Left lung (tissue), 10 donors: ENCODE measurements around the gene TRAF7. TPM values are rescaled to one million over a fixed set of nuclear protein-coding genes. Genes with fewer than 3 reads are reported as not detected.
A peak's percentile ranks its signal among the peaks of the same experiment; 100 is the strongest.

Experiments used
- ATAC-seq: fragments of 200-7000 bp; cut with Tn5 transposase; one replicate; pipeline ENCODE4 v1.9.1; 2020; ENCODE audit warnings: moderate library complexity
- DNase-seq, 4 donors: peaks; one replicate each; pipeline ENCODE4 v3.0.0-alpha.2; 2013 to 2020
- H3K27ac ChIP-seq, 2 donors: fragments of 200-600 bp; sonication (generic) in 1 of 2; one replicate each; pipeline versions ENCODE4 v1.5.0 to v1.8.0; 2020 to 2021
- H3K27me3 ChIP-seq, 2 donors: fragments of 200-600 bp; sonication (generic) in 1 of 2; one replicate each; pipeline versions ENCODE4 v1.5.0 to v1.8.0; 2020 to 2021
- H3K36me3 ChIP-seq, 2 donors: fragments of 200-600 bp; sonication (generic) in 1 of 2; one replicate each; pipeline versions ENCODE4 v1.5.0 to v1.8.0; 2020 to 2021
- H3K4me1 ChIP-seq, 2 donors: fragments of 200-600 bp; one replicate each; pipeline ENCODE4 v1.8.0; 2021
- H3K4me3 ChIP-seq, 2 donors: fragments of 200-600 bp; sonication (generic) in 1 of 2; one replicate each; pipeline versions ENCODE4 v1.5.0 to v1.8.0; 2020 to 2021; ENCODE audit warnings: mild to moderate bottlenecking in 1 of 2
- H3K9me3 ChIP-seq, 2 donors: fragments of 200-600 bp; sonication (generic) in 1 of 2; one replicate each; pipeline versions ENCODE4 v1.5.0 to v1.8.0; 2020 to 2021
- CTCF ChIP-seq, 2 donors: fragments of 200-600 bp; sonication (generic) in 1 of 2; IDR thresholded peaks; one replicate each; pipeline versions ENCODE4 v1.5.0 to v1.8.0; 2021; ENCODE audit warnings: antibody characterized with exemption in 2 of 2
- intact Hi-C, 2 donors: fragments of 100-400 bp; cut with DNase I; formaldehyde crosslinking; loops; one replicate each; pipeline versions ENCODE4 v1.11.2 to v1.14.2; 2022
- microRNA-seq, 2 donors: library from miRNA; unstranded; fragments of <30 nt; microRNA quantifications; one replicate each; pipeline ENCODE4, GENCODE V29; 2019
- polyA plus RNA-seq, 6 donors: library from polyadenylated mRNA; unstranded; fragments of 120-200 nt; gene quantifications; one replicate each; pipeline ENCODE4 v1.2.1, GENCODE V29; 2013; ENCODE audit not compliant: insufficient read length in 6 of 6
- total RNA-seq, 2 donors: library from RNA; stranded (reverse); fragmentation: NEBNext Ultra II Directional; extraction: Animal tissue kit (Norgen Biotek cat#: 25700); gene quantifications; one replicate each; pipeline ENCODE4 v1.2.1, GENCODE V29; 2021
- donor health status: DM: no; HTN: yes; CAD: no.
- donor health status: DM: no; HTN: no; CAD: no.

Gene TRAF7
- total and polyA plus RNA-seq, 8 donors: 48.6 to 88.1 (median 55.0) TPM

- Histone ChIP-seq H3K27ac (peak overlapping the region; percentile 75 to 94), H3K27me3 (no peaks in the 10 kb centered on the region), H3K9me3 (no peaks in the 10 kb centered on the region), H3K36me3 (peaks cover 0 to 12% of the 10 kb centered on the region in 2 donors), H3K4me1 (peaks cover 9 to 34% of the 10 kb centered on the region in 2 donors), H3K4me3 (peak overlapping the region; percentile 98 to 100)
- peak in 2 of 4 donors; percentile 38 to 61 for DNase-seq
- ATAC-seq: peak; percentile 73
- intact Hi-C loops: no loop called here
- TF ChIP-seq CTCF (IDR thresholded peaks at IDR 0.05): no peak
Measured at GRCh38 chr16:2223942-2224486, 68.4 kb downstream of the TRAF7 start.

DNA sequence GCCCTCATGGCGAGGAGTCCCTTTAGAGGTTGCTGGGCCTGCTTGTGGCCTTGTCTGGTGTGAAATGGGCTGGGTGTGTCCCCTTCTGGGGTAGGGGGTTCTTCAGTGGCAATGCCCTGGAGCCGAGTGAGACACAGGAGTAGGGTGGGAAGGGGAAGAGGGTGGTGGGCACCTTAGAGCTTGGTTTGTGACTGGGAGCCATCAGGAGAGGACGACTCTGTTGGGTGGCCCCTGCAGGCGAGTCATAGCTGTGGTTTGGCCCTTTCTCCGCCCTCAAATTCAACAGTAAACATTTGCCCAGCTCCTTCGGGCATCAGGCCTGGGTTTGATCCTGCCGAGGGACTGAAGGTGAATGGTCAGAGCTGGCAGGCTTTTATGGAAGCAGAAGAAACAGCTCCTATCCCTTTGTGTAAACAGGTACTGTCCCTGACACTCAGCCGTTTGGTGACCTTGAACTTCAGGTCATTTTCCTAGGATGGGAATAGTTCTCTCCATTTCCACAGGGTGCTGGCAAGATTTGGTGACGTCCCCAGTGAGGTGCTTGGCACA, 70.7 kb downstream of the TRAF7 start:
- H3K9me3 ChIP-seq: no peaks in the 10 kb centered on the region
- intact Hi-C loops: no loop called here
- ATAC-seq: no peak
- TF ChIP-seq CTCF (IDR thresholded peaks at IDR 0.05): no peak
- no peaks in the 10 kb centered on the region for H3K27me3 ChIP-seq
- DNase-seq: no peak
- H3K4me1 ChIP-seq: peaks cover 9 to 34% of the 10 kb centered on the region in 2 donors
- peaks cover 0 to 35% of the 10 kb centered on the region in 2 donors for H3K36me3 ChIP-seq
- H3K27ac ChIP-seq: no peak overlapping the region
- no peak overlapping the region for H3K4me3 ChIP-seq

DNA sequence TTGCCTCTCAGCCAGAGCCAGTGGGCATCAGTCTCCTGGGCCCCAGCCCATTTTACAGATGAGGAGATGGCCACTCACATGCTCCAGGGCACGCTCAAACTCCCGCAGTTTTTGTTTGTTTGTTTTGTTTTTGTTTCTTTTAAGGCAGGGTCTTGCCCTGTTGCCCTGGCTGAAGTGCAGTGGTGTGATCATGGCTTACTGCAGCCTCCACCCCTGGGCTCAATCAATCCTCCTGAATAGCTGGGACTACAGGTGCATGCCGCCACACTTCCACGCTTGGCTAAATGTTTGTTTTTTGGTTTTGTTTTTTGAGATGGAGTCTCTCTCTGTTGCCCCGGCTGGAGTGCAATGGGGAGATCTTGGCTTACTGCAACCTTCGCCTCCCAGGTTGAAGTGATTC, 71.3 kb downstream of the TRAF7 start:
- no peak for TF ChIP-seq CTCF (IDR thresholded peaks at IDR 0.05)
- Histone ChIP-seq H3K36me3 (peaks cover 0 to 41% of the 10 kb centered on the region in 2 donors), H3K27ac (no peak overlapping the region), H3K4me3 (no peak overlapping the region), H3K27me3 (no peaks in the 10 kb centered on the region), H3K9me3 (no peaks in the 10 kb centered on the region), H3K4me1 (peaks cover 9 to 34% of the 10 kb centered on the region in 2 donors)
- DNase-seq (no peak), ATAC-seq (no peak)
- intact Hi-C loops: no loop called here

Small RNA genes within 50 kb of the gene (microRNA-seq; reads per million reads assigned to microRNA genes)
- gene MIR3180-5 (0 reads per million in 2 donors), gene MIR4516 (0 reads per million in 2 donors), gene MIR6511B1 (0 reads per million in 2 donors)

Other genes with a start within 250 kb of the TRAF7 start
- gene HS3ST6, start 237.4 kb upstream of the TRAF7 start, total RNA-seq: 1 to 10 TPM in 1 of 2 donors, not detected in 1; 1.4 TPM
- gene HS3ST6, start 237.4 kb upstream of the TRAF7 start, polyA plus RNA-seq: under 1 TPM in 3 of 6 donors, not detected in 3; 0.13 to 0.21 (median 0.15) TPM
- 10 to 100 TPM; 26.1 to 66.7 TPM for gene MSRB1, start 212.6 kb upstream of the TRAF7 start, total RNA-seq
- 10 to 100 TPM in 5 of 6 donors, 1 to 10 TPM in 1; 9.8 to 15.5 (median 14.4) TPM for gene MSRB1, start 212.6 kb upstream of the TRAF7 start, polyA plus RNA-seq
- gene RPL3L, start 201.1 kb upstream of the TRAF7 start, total RNA-seq: under 1 TPM in 1 of 2 donors, not detected in 1; 0.13 TPM
- gene RPL3L, start 201.1 kb upstream of the TRAF7 start, polyA plus RNA-seq: under 1 TPM in 5 of 6 donors, not detected in 1; 0.11 to 0.20 (median 0.16) TPM
- 100 to 1,000 TPM in 1 of 2 donors, 10 to 100 TPM in 1; 97.8 to 102 TPM for gene NDUFB10, start 196.2 kb upstream of the TRAF7 start, total RNA-seq
- gene NDUFB10, start 196.2 kb upstream of the TRAF7 start, polyA plus RNA-seq: 10 to 100 TPM; 77.6 to 96.8 (median 90.0) TPM
- 1,000 to 10,000 TPM; 1,832 to 2,162 TPM for gene RPS2, start 191.0 kb upstream of the TRAF7 start, total RNA-seq
- gene RPS2, start 191.0 kb upstream of the TRAF7 start, polyA plus RNA-seq: 1,000 to 10,000 TPM; 2,190 to 2,607 (median 2,300) TPM
- gene RNF151, start 188.9 kb upstream of the TRAF7 start, total RNA-seq: not detected
- gene RNF151, start 188.9 kb upstream of the TRAF7 start, polyA plus RNA-seq: under 1 TPM in 1 of 6 donors, not detected in 5; 0.17 TPM
- 10 to 100 TPM; 25.8 to 30.9 TPM for gene TBL3, start 183.7 kb upstream of the TRAF7 start, total RNA-seq
- gene TBL3, start 183.7 kb upstream of the TRAF7 start, polyA plus RNA-seq: 10 to 100 TPM; 27.2 to 38.8 (median 31.8) TPM
- gene NOXO1, start 174.3 kb upstream of the TRAF7 start, total RNA-seq: 1 to 10 TPM; 4.4 to 5.6 TPM
- gene NOXO1, start 174.3 kb upstream of the TRAF7 start, polyA plus RNA-seq: under 1 TPM in 4 of 6 donors, not detected in 2; 0.30 to 0.78 (median 0.46) TPM
- 10 to 100 TPM; 25.8 to 26.1 TPM for gene GFER, start 171.6 kb upstream of the TRAF7 start, total RNA-seq
- gene GFER, start 171.6 kb upstream of the TRAF7 start, polyA plus RNA-seq: 10 to 100 TPM; 15.7 to 21.5 (median 19.1) TPM
- gene SYNGR3, start 165.8 kb upstream of the TRAF7 start, total RNA-seq: under 1 TPM; 0.31 to 0.32 TPM
- gene SYNGR3, start 165.8 kb upstream of the TRAF7 start, polyA plus RNA-seq: under 1 TPM; 0.21 to 0.93 (median 0.42) TPM
- gene ZNF598, start 146.0 kb upstream of the TRAF7 start, total RNA-seq: 10 to 100 TPM; 31.5 to 45.9 TPM
- gene ZNF598, start 146.0 kb upstream of the TRAF7 start, polyA plus RNA-seq: 10 to 100 TPM; 15.2 to 27.8 (median 20.9) TPM
- gene NPW, start 136.0 kb upstream of the TRAF7 start, total RNA-seq: 1 to 10 TPM in 1 of 2 donors, under 1 TPM in 1; 0.94 to 3.1 TPM
- gene NPW, start 136.0 kb upstream of the TRAF7 start, polyA plus RNA-seq: 1 to 10 TPM; 1.7 to 5.4 (median 2.7) TPM
- gene NHERF2, start 128.9 kb upstream of the TRAF7 start, total RNA-seq: 100 to 1,000 TPM; 186 to 349 TPM
- 100 to 1,000 TPM in 3 of 6 donors, 10 to 100 TPM in 3; 68.1 to 170 (median 103) TPM for gene NHERF2, start 128.9 kb upstream of the TRAF7 start, polyA plus RNA-seq
- 10 to 100 TPM; 19.4 to 29.8 TPM for gene NTHL1, start 107.9 kb upstream of the TRAF7 start, total RNA-seq
- gene NTHL1, start 107.9 kb upstream of the TRAF7 start, polyA plus RNA-seq: 10 to 100 TPM; 20.2 to 30.0 (median 25.8) TPM
- 100 to 1,000 TPM; 116 to 126 TPM for gene TSC2, start 107.8 kb upstream of the TRAF7 start, total RNA-seq
- gene TSC2, start 107.8 kb upstream of the TRAF7 start, polyA plus RNA-seq: 100 to 1,000 TPM; 116 to 166 (median 131) TPM
- gene PKD1, start 19.9 kb upstream of the TRAF7 start, total RNA-seq: 10 to 100 TPM; 63.2 to 73.5 TPM
- 100 to 1,000 TPM in 4 of 6 donors, 10 to 100 TPM in 2; 90.1 to 165 (median 116) TPM for gene PKD1, start 19.9 kb upstream of the TRAF7 start, polyA plus RNA-seq
- under 1 TPM; 0.73 to 0.84 TPM for gene RAB26, start 7.2 kb upstream of the TRAF7 start, total RNA-seq
- gene RAB26, start 7.2 kb upstream of the TRAF7 start, polyA plus RNA-seq: 1 to 10 TPM in 5 of 6 donors, under 1 TPM in 1; 0.91 to 1.9 (median 1.7) TPM
- gene CASKIN1, start 40.8 kb downstream of the TRAF7 start, total RNA-seq: under 1 TPM; 0.05 to 0.06 TPM
- gene CASKIN1, start 40.8 kb downstream of the TRAF7 start, polyA plus RNA-seq: under 1 TPM; 0.18 to 0.56 (median 0.42) TPM
- 10 to 100 TPM; 32.1 to 39.0 TPM for gene MLST8, start 49.7 kb downstream of the TRAF7 start, total RNA-seq
- gene MLST8, start 49.7 kb downstream of the TRAF7 start, polyA plus RNA-seq: 10 to 100 TPM; 29.8 to 40.3 (median 37.0) TPM
- 10 to 100 TPM in 1 of 2 donors, 1 to 10 TPM in 1; 6.7 to 15.3 TPM for gene BRICD5, start 55.1 kb downstream of the TRAF7 start, total RNA-seq
- gene BRICD5, start 55.1 kb downstream of the TRAF7 start, polyA plus RNA-seq: 1 to 10 TPM; 2.9 to 7.9 (median 4.9) TPM
- 10 to 100 TPM; 14.4 to 24.4 TPM for gene PGP, start 59.1 kb downstream of the TRAF7 start, total RNA-seq
- gene PGP, start 59.1 kb downstream of the TRAF7 start, polyA plus RNA-seq: 10 to 100 TPM in 1 of 6 donors, 1 to 10 TPM in 5; 7.1 to 14.5 (median 8.7) TPM
- gene E4F1, start 67.8 kb downstream of the TRAF7 start, total RNA-seq: 10 to 100 TPM; 16.4 to 22.6 TPM
- 10 to 100 TPM; 12.7 to 22.4 (median 16.9) TPM for gene E4F1, start 67.8 kb downstream of the TRAF7 start, polyA plus RNA-seq
- gene DNASE1L2, start 80.7 kb downstream of the TRAF7 start, total RNA-seq: 1 to 10 TPM; 1.3 to 1.5 TPM
- 1 to 10 TPM in 2 of 6 donors, under 1 TPM in 4; 0.27 to 1.7 (median 0.90) TPM for gene DNASE1L2, start 80.7 kb downstream of the TRAF7 start, polyA plus RNA-seq
- gene ECI1, start 95.8 kb downstream of the TRAF7 start, total RNA-seq: 10 to 100 TPM; 47.3 to 51.7 TPM
- gene ECI1, start 95.8 kb downstream of the TRAF7 start, polyA plus RNA-seq: 10 to 100 TPM; 41.8 to 63.5 (median 51.2) TPM
- gene RNPS1, start 112.3 kb downstream of the TRAF7 start, total RNA-seq: 100 to 1,000 TPM; 109 to 124 TPM
- gene RNPS1, start 112.3 kb downstream of the TRAF7 start, polyA plus RNA-seq: 100 to 1,000 TPM; 178 to 208 (median 196) TPM
- gene ABCA3, start 184.9 kb downstream of the TRAF7 start, total RNA-seq: 100 to 1,000 TPM; 329 to 334 TPM
- 10 to 100 TPM in 2 of 6 donors, 1 to 10 TPM in 4; 6.8 to 17.3 (median 9.6) TPM for gene ABCA3, start 184.9 kb downstream of the TRAF7 start, polyA plus RNA-seq